SH-SY5Y (cell line): ENCODE data around the gene SIPA1L3.

ENCODE experiments used
- GATA2 ChIP-seq: IDR thresholded peaks from 2 replicates; pipeline ENCODE4 v1.6.1; 2011; ENCODE audit warnings: mild to moderate bottlenecking, low read depth, low read length
- GATA3 ChIP-seq: IDR thresholded peaks from 2 replicates; pipeline ENCODE4 v1.6.1; 2011; ENCODE audit warnings: low read depth, mild to moderate bottlenecking, low read length, moderate library complexity

GRCh38 chr19:38056646-38057045 lies 149.6 kb downstream of the SIPA1L3 start:
- no peak for TF ChIP-seq GATA2
- TF ChIP-seq GATA3 = no peak
